Measurements from ENCODE around the gene CD34. TPM values are rescaled to one million over a fixed set of nuclear protein-coding genes. Genes with fewer than 3 reads are reported as not detected.
A peak's percentile ranks its signal among the peaks of the same experiment; 100 is the strongest.
"Not testable (repeated sequence)": the region's sequence is repeated elsewhere in the genome, so short reads cannot be mapped to it uniquely, and the experiment has no call there.

Gene CD34
- polyA plus RNA-seq, 10 donors = 148 to 248 (median 187) TPM

- DNase-seq = no peak
Observed at GRCh38 chr1:207937204-207937603, 26.3 kb upstream of the CD34 start.

GRCh38 chr1:207935166-207935583, 24.2 kb upstream of the CD34 start:
- no peak for DNase-seq

GRCh38 chr1:207933205-207933800, 22.4 kb upstream of the CD34 start:
- peak in 1 of 3 donors; percentile 73 for DNase-seq

GRCh38 chr1:207926984-207927383, 16.1 kb upstream of the CD34 start:
- DNase-seq = no peak

- DNase-seq = not testable (repeated sequence)
Observed at GRCh38 chr1:207925969-207926368, 15.0 kb upstream of the CD34 start.

GRCh38 chr1:207925210-207925609, 14.3 kb upstream of the CD34 start:
- peak in 2 of 3 donors; percentile 51 to 85 for DNase-seq

GRCh38 chr1:207923561-207923960, 12.6 kb upstream of the CD34 start:
- peak in 1 of 3 donors; percentile 46 for DNase-seq

GRCh38 chr1:207923121-207923520, 12.2 kb upstream of the CD34 start:
- no peak for DNase-seq

GRCh38 chr1:207922554-207922953, 11.6 kb upstream of the CD34 start:
- DNase-seq = peak in 1 of 3 donors; percentile 69

GRCh38 chr1:207921321-207921720, 10.4 kb upstream of the CD34 start:
- peak in 1 of 3 donors; percentile 51 for DNase-seq

GRCh38 chr1:207920444-207921021, 9.6 kb upstream of the CD34 start:
- peak; percentile 66 to 95 (median 75) for DNase-seq

GRCh38 chr1:207919523-207920170, 8.7 kb upstream of the CD34 start:
- peak; percentile 79 to 95 (median 87) for DNase-seq

- no peak for DNase-seq
Observed at GRCh38 chr1:207918581-207918980, 7.7 kb upstream of the CD34 start.

GRCh38 chr1:207918011-207918410, 7.1 kb upstream of the CD34 start:
- no peak for DNase-seq

GRCh38 chr1:207917080-207917479, 6.2 kb upstream of the CD34 start:
- DNase-seq = peak in 2 of 3 donors; percentile 73 to 87

GRCh38 chr1:207913951-207914350, 3.0 kb upstream of the CD34 start:
- DNase-seq = no peak

GRCh38 chr1:207911856-207912760, 1.2 kb upstream of the CD34 start:
- no peak for DNase-seq

GRCh38 chr1:207909687-207910086, 1.2 kb downstream of the CD34 start:
- no peak for DNase-seq

- DNase-seq = peak in 2 of 3 donors; percentile 50 to 80
Observed at GRCh38 chr1:207908107-207908734, 2.7 kb downstream of the CD34 start.

GRCh38 chr1:207904391-207904790, 6.5 kb downstream of the CD34 start:
- DNase-seq = no peak

- no peak for DNase-seq
Observed at GRCh38 chr1:207903767-207904166, 7.2 kb downstream of the CD34 start.

- no peak for DNase-seq
Observed at GRCh38 chr1:207903053-207903452, 7.9 kb downstream of the CD34 start.
